ENCODE data around the gene CENPVL3. TPM values are rescaled to one million over a fixed set of nuclear protein-coding genes. Genes with fewer than 3 reads are reported as not detected.
"Not testable (repeated sequence)": the region's sequence is repeated elsewhere in the genome, so short reads cannot be mapped to it uniquely, and the experiment has no call there.

The CENPVL3 gene
- total RNA-seq: not detected

DNA sequence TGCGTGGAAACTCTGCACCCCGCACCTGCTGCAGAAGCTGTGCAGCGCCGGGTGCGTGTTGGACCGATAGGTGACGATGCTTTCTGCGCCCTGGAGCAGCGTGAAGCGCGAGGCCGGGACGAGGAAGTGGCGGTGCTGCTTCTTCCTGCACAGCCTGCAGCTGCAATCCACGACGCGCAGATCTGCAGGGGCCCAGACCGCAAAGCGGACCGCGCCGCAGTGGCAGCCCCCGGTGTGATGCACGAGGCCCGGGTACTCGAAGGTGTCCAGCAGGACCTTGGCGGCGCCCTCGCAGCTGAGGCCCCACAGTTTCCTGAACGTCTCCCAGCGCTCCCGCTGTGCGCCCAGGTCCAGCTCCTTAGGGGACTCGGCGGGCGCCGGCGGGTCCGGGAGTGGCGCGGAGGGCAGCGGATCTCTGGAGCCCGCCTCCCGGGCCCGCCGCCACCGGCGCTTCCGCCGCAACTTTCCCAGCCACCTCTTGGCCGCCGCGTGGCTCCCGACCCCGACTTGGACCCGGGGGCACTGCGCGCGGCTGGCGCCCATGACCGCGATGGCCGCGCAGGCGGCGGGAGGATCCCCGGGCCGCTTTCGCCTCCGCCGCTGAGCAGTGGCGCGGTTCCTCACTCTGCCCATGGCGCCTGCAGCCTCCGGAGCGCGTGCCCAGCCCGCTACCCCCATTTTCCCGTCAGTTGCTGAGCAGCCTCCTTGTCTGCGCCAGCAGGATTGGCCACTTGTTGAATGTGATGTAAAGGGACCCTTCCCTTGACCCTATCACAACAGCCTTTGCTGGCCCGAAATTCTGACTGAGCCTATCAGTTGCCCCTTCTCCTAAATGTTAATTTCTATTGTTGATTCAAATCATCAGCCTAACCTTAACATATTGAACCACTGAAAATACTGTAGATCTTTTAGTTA is at the start of gene CENPVL3:
CENPVL3 (minus strand) TSS at position 672 of the 915 bp plus-strand sequence; CDS start at position 633, 39 bp downstream.
- peak in 1 of 2 donors; percentile 66 for DNase-seq
- WGBS, 2 donors: 7 to 49% methylated on average over 1 to 21 of the region's 81 CpGs
- not testable (repeated sequence) for H3K36me3 ChIP-seq; H3K27ac ChIP-seq; H3K4me1 ChIP-seq; ATAC-seq (ENCODE audit: low FRiP score in 2 of 2); H3K27me3 ChIP-seq; H3K9me3 ChIP-seq
- peak within 1 kb of the TSS in 1 of 4 donors; percentile 25 for H3K4me3 ChIP-seq

DNA sequence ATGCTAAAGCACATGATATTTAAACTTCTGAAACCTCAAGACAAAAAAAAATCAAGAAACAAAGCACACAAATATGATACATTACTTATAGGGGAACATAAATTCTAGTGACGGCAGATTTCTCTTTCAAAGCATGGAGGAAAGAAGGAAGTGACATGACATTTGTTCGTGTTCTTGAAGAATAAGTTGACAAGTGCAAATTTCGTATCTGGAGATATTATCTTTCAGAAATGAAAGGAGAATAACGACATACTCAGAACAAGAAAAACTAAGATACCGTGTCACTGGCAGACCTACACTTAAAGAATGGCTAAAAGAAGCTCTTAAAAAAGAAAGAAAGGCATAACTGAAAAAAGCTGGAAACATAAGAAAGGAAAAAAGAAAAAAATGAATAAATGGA is 47.3 kb upstream of the CENPVL3 start:
- H3K9me3 ChIP-seq: no peaks in the 10 kb centered on the region
- no peaks in the 10 kb centered on the region for H3K4me1 ChIP-seq
- H3K36me3 ChIP-seq: no peaks in the 10 kb centered on the region
- H3K4me3 ChIP-seq: no peak overlapping the region
- H3K27me3 ChIP-seq: no peaks in the 10 kb centered on the region
- no peak overlapping the region for H3K27ac ChIP-seq
- DNase-seq (no peak), ATAC-seq (ENCODE audit: low FRiP score in 2 of 2) (no peak)
- WGBS, 2 donors: 35 to 41% methylated on average over 5 of the region's 5 CpGs
- TF ChIP-seq EP300 (IDR thresholded peaks at IDR 0.05) (no peak), POLR2AphosphoS5 (IDR thresholded peaks at IDR 0.05) (no peak)
- TF ChIP-seq, protein P1, sequence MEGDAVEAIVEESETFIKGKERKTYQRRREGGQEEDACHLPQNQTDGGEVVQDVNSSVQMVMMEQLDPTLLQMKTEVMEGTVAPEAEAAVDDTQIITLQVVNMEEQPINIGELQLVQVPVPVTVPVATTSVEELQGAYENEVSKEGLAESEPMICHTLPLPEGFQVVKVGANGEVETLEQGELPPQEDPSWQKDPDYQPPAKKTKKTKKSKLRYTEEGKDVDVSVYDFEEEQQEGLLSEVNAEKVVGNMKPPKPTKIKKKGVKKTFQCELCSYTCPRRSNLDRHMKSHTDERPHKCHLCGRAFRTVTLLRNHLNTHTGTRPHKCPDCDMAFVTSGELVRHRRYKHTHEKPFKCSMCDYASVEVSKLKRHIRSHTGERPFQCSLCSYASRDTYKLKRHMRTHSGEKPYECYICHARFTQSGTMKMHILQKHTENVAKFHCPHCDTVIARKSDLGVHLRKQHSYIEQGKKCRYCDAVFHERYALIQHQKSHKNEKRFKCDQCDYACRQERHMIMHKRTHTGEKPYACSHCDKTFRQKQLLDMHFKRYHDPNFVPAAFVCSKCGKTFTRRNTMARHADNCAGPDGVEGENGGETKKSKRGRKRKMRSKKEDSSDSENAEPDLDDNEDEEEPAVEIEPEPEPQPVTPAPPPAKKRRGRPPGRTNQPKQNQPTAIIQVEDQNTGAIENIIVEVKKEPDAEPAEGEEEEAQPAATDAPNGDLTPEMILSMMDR (IDR thresholded peaks at IDR 0.05): no peak

DNA sequence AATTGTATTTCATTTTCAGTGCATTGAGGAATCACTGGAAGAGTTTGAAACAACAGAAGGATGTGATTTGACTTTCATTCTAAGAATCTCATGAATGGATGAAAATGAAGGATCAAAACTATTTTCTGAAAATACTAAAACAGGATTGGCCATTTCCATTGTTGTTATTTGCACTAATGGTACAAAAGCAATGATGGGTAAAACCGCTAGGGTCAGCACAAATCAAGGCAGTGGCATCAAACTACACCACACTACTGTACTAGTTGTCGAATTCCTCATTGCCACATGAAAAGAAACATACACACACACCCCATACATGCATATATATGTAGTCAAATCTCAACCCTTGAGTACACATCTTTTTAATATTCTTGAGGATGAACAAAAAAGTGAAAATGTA is 24.7 kb upstream of the CENPVL3 start:
- ATAC-seq (ENCODE audit: low FRiP score in 2 of 2) (no peak), DNase-seq (no peak)
- no peaks in the 10 kb centered on the region for H3K9me3 ChIP-seq
- no peak overlapping the region for H3K27ac ChIP-seq
- H3K27me3 ChIP-seq: no peaks in the 10 kb centered on the region
- H3K4me1 ChIP-seq: no peaks in the 10 kb centered on the region
- 54 to 67% methylated on average over 1 to 2 of the region's 2 CpGs for WGBS, 2 donors
- no peak overlapping the region for H3K4me3 ChIP-seq
- H3K36me3 ChIP-seq: no peaks in the 10 kb centered on the region
- TF ChIP-seq POLR2A (IDR thresholded peaks at IDR 0.05) (no peak), EP300 (IDR thresholded peaks at IDR 0.05) (no peak), POLR2AphosphoS5 (IDR thresholded peaks at IDR 0.05) (no peak)
- TF ChIP-seq, protein P1 (IDR thresholded peaks at IDR 0.05): no peak

DNA sequence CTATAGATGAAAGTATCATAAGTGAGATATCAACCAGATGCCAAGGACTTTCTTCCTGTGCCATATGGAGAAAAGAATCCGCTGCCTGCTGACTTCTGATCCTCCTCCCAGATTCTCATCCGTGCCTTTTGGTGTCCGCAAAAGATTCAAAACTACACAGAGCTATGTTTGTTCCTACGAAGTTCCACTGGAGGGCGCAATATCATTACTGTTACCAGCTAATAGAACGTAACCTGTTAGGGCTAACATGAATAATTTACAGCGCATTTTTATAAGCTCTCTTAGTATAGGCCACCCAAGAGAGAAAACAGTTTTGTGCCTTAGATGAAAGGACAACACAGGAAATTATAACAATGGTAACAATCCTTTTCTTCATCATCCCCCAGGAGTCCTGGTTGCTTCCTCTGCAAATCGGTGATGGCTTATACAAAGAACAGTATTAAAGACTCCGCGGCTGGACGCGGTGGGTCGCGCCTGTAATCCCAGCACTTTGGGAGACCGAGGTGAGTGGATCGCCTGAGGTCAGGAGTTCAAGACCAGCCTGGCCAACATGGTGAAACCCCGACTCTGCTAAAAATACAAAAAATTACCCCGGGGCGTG is 22.8 kb upstream of the CENPVL3 start:
- ATAC-seq (ENCODE audit: low FRiP score in 2 of 2) (no peak), DNase-seq (no peak)
- WGBS, 2 donors: 41 to 42% methylated on average over 17 to 19 of the region's 19 CpGs
- TF ChIP-seq POLR2A (IDR thresholded peaks at IDR 0.05): no peak
- TF ChIP-seq, protein P1 (IDR thresholded peaks at IDR 0.05): peak in 1 of 6 experiments; percentile 27
- no peaks in the 10 kb centered on the region for H3K36me3 ChIP-seq
- no peak overlapping the region for H3K4me3 ChIP-seq
- no peak overlapping the region for H3K27ac ChIP-seq
- no peaks in the 10 kb centered on the region for H3K27me3 ChIP-seq
- no peaks in the 10 kb centered on the region for H3K9me3 ChIP-seq
- no peaks in the 10 kb centered on the region for H3K4me1 ChIP-seq

DNA sequence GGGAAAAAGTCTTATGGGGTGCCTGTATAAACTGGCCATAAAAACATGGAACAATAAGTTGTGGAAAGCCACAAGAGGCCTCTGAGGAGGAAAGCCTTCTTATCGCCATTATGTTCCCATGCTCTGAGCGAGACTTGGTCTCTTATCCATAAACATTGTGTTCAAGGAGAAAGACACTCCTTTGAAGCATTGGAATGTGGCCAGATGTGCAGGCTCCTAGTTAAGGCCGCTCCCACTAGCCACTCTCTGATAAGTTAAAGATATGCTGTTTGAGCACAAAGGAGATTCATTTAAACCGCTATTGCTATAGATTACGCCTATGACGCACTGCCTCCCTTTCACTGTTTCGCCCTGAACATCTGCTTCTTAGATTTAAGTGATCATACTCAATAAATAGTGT is 17.8 kb upstream of the CENPVL3 start:
- not testable (repeated sequence) for H3K4me3 ChIP-seq; H3K9me3 ChIP-seq; H3K36me3 ChIP-seq; H3K4me1 ChIP-seq; ATAC-seq (ENCODE audit: low FRiP score in 2 of 2); H3K27me3 ChIP-seq; H3K27ac ChIP-seq; DNase-seq
- WGBS, 2 donors: 84 to 89% methylated on average over 7 of the region's 7 CpGs
